Measurements from ENCODE around the gene SIX2. TPM values are rescaled to one million over a fixed set of nuclear protein-coding genes. Genes with fewer than 3 reads are reported as not detected.

The SIX2 gene
- total and polyA plus RNA-seq, 2 experiments from 2014 or later, result 0.87 to 1.3 TPM

DNA sequence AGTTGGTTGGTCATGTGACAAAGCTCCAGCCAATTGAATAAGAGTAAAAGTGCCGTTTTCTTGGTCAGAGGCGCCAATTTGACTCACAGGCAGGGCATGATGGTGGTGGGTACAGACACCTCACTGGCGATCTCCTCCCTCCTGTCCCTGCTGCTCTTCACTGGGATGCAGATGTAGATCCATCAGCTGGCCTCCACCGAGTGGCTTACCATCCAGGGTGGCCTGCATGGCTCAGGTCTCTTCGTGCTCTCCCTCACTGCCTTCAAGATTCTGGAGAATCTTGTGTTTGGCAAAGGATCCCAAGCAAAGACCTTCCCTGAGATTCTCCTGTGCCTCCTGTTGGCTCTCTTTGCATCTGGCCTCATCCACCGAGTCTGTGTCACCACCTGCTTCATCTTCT lies 12.9 kb downstream of the SIX2 start (continued):
- TF ChIP-seq, protein P1, sequence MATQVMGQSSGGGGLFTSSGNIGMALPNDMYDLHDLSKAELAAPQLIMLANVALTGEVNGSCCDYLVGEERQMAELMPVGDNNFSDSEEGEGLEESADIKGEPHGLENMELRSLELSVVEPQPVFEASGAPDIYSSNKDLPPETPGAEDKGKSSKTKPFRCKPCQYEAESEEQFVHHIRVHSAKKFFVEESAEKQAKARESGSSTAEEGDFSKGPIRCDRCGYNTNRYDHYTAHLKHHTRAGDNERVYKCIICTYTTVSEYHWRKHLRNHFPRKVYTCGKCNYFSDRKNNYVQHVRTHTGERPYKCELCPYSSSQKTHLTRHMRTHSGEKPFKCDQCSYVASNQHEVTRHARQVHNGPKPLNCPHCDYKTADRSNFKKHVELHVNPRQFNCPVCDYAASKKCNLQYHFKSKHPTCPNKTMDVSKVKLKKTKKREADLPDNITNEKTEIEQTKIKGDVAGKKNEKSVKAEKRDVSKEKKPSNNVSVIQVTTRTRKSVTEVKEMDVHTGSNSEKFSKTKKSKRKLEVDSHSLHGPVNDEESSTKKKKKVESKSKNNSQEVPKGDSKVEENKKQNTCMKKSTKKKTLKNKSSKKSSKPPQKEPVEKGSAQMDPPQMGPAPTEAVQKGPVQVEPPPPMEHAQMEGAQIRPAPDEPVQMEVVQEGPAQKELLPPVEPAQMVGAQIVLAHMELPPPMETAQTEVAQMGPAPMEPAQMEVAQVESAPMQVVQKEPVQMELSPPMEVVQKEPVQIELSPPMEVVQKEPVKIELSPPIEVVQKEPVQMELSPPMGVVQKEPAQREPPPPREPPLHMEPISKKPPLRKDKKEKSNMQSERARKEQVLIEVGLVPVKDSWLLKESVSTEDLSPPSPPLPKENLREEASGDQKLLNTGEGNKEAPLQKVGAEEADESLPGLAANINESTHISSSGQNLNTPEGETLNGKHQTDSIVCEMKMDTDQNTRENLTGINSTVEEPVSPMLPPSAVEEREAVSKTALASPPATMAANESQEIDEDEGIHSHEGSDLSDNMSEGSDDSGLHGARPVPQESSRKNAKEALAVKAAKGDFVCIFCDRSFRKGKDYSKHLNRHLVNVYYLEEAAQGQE (IDR thresholded peaks at IDR 0.05; ENCODE audit: unreplicated experiment), result no peak
- no peak for TF ChIP-seq NANOG (IDR thresholded peaks at IDR 0.05; ENCODE audit: borderline replicate concordance)
- TF ChIP-seq ZNF331 (CRISPR knock-in tag; IDR thresholded peaks at IDR 0.05; ENCODE audit: low read depth), result no peak
- TF ChIP-seq EZH2 (IDR thresholded peaks at IDR 0.05; ENCODE audit: low read depth, unreplicated experiment), result no peak

DNA sequence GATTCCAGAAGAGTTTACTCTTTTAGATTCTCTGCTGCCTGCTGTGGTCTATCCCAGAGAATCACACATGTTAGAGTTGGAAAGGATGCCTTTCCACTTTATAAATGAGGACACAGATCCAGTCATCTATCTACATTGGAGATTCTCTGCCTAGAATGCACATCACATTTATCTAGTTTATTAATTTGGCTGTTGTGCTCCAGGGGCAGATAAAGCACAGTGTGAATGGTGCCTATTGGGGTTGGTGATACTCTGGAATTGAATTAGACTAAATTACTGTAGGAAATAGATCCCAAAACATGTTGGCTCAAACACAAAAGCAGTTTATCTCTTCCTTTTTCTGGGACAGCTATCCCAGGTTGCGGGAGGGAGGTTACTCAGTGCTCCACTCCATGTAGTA lies 14.9 kb downstream of the SIX2 start:
- H3K4me3 ChIP-seq, result no peak overlapping the region
- TF ChIP-seq ZNF331 (CRISPR knock-in tag; IDR thresholded peaks at IDR 0.05; ENCODE audit: low read depth) (no peak), EZH2phosphoT487 (IDR thresholded peaks at IDR 0.05; ENCODE audit: unreplicated experiment) (no peak), EZH2 (IDR thresholded peaks at IDR 0.05; ENCODE audit: low read depth, unreplicated experiment) (no peak), STAT1 (IDR thresholded peaks at IDR 0.05; ENCODE audit: unreplicated experiment) (no peak), CREB1 (CRISPR knock-in tag; IDR thresholded peaks at IDR 0.05; ENCODE audit: low read depth) (no peak), CTCF (conservative IDR thresholded peaks at IDR 0.05; ENCODE audit: low read depth in 2 of 2) (no peak), ZNF114 (CRISPR knock-in tag; IDR thresholded peaks at IDR 0.05) (no peak), JUNB (IDR thresholded peaks at IDR 0.05; ENCODE audit: unreplicated experiment) (no peak), NANOG (IDR thresholded peaks at IDR 0.05; ENCODE audit: borderline replicate concordance) (no peak), POLR2AphosphoS5 (IDR thresholded peaks at IDR 0.05; ENCODE audit: low read depth) (no peak)
- TF ChIP-seq, protein P2, sequence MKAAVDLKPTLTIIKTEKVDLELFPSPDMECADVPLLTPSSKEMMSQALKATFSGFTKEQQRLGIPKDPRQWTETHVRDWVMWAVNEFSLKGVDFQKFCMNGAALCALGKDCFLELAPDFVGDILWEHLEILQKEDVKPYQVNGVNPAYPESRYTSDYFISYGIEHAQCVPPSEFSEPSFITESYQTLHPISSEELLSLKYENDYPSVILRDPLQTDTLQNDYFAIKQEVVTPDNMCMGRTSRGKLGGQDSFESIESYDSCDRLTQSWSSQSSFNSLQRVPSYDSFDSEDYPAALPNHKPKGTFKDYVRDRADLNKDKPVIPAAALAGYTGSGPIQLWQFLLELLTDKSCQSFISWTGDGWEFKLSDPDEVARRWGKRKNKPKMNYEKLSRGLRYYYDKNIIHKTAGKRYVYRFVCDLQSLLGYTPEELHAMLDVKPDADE (IDR thresholded peaks at IDR 0.05), result no peak
- TF ChIP-seq, protein P1 (IDR thresholded peaks at IDR 0.05; ENCODE audit: unreplicated experiment), result no peak

More for the DNA sequence above, 14.9 kb downstream of the SIX2 start:
- Mint-ChIP-seq H3K36me3 (ENCODE audit: low read depth) (no peaks in the 10 kb centered on the region), H3K27me3 (ENCODE audit: insufficient read depth, low read depth, poor library complexity) (peaks cover 23% of the 10 kb centered on the region), H3K9me3 (peaks cover 3% of the 10 kb centered on the region; the same call in 1 of the 3 replicates), H3K27ac (no peak overlapping the region), H3K4me1 (no peaks in the 10 kb centered on the region), H3K4me3 (no peak overlapping the region)
- DNase-seq (ENCODE audit: low spot score) (no peak), ATAC-seq (no peak)
- Histone ChIP-seq H3K9me2 (ENCODE audit: insufficient read depth) (0 out of 2 replicates have a peak, but pooled peaks cover 4% of the 10 kb centered on the region), H4K20me1 (replicated peaks; ENCODE audit: insufficient read depth) (no peaks in the 10 kb centered on the region), H2AFZ (no peak overlapping the region), H3K27me3 (ENCODE audit: insufficient read depth) (peaks cover 42% of the 10 kb centered on the region), H3K79me2 (replicated peaks; ENCODE audit: insufficient read depth) (no peaks in the 10 kb centered on the region), H3K4me2 (no peak overlapping the region), H3K27ac (ENCODE audit: low read depth) (no peak overlapping the region), H3K4me1 (ENCODE audit: insufficient read depth) (no peaks in the 10 kb centered on the region), H3K36me3 (ENCODE audit: insufficient read depth) (no peaks in the 10 kb centered on the region), H3F3A (replicated peaks; ENCODE audit: low read depth) (no peaks in the 10 kb centered on the region)
